Naive thymus-derived CD8-positive, alpha-beta T cell (primary cell): ENCODE results near the gene FLT3. TPM values are rescaled to one million over a fixed set of nuclear protein-coding genes. Genes with fewer than 3 reads are reported as not detected.
"Not testable (repeated sequence)": the region's sequence is repeated elsewhere in the genome, so short reads cannot be mapped to it uniquely, and the experiment has no call there.

Source experiments
- ATAC-seq, 2 donors: fragments of 150-1000 bp; cut with Tn5 transposase in 1 of 2; sonication (Bioruptor Pico), chemical (Tn5 transposase) in 1 of 2; 1 replicate in 1 of 2; 2 replicates in 1 of 2; pipeline ENCODE4 v1.10.0; 2021; ENCODE audit warnings: mild to moderate bottlenecking in 2 of 2, moderate library complexity in 2 of 2
- POLR2A ChIA-PET: fragments of 350-600 bp; sonication (Branson Sonifier 250); formaldehyde crosslinking; loops from one replicate; lab custom pipeline; 2021; ENCODE audit warnings: antibody characterized with exemption; lab: Charles Lee
- DNase-seq, 10 donors: peaks; one replicate each; pipeline versions ENCODE4 v3.0.0 to v3.0.0-alpha.2; 2020 to 2022
- H3K27ac Mint-ChIP-seq, 10 donors: one replicate each; pipeline ENCODE4 v1.8.0; 2020 to 2022; ENCODE audit warnings: mild to moderate bottlenecking in 10 of 10, mixed read lengths in 10 of 10, moderate library complexity in 4 of 10, inconsistent platforms in 1 of 10
- H3K27me3 Mint-ChIP-seq, 5 donors: one replicate each; pipeline ENCODE4 v1.8.0; 2021 to 2022; ENCODE audit warnings: mixed read lengths in 5 of 5
- H3K36me3 Mint-ChIP-seq, 3 donors: one replicate each; pipeline ENCODE4 v1.8.0; 2020 to 2022; ENCODE audit warnings: mixed read lengths in 3 of 3, mild to moderate bottlenecking in 2 of 3, inconsistent platforms in 1 of 3
- H3K4me1 Mint-ChIP-seq, 4 donors: one replicate each; pipeline ENCODE4 v1.8.0; 2021 to 2022; ENCODE audit warnings: mixed read lengths in 4 of 4
- H3K4me3 Mint-ChIP-seq, 10 donors: one replicate each; pipeline ENCODE4 v1.8.0; 2020 to 2022; ENCODE audit warnings: mild to moderate bottlenecking in 10 of 10, mixed read lengths in 10 of 10, moderate library complexity in 6 of 10, inconsistent platforms in 1 of 10
- H3K9me3 Mint-ChIP-seq, 9 donors: one replicate each; pipeline ENCODE4 v1.8.0; 2020 to 2022; ENCODE audit warnings: mixed read lengths in 9 of 9, mild to moderate bottlenecking in 3 of 9, inconsistent platforms in 1 of 9, moderate library complexity in 1 of 9
- polyA plus RNA-seq, 3 donors: library from polyadenylated mRNA; unstranded; fragments of 300-500 nt; fragmentation: Illumina TruSeq; gene quantifications; one replicate each; pipeline ENCODE4 v1.2.3, GENCODE V29; 2021
- total RNA-seq, 8 experiments: library from RNA in 2 of 8; stranded (reverse) in 2 of 8; gene quantifications; one replicate each; pipeline ENCODE4 v1.2.3 and lab custom pipeline; 2021 to 2026

The FLT3 gene
- total and polyA plus RNA-seq, 5 experiments from 2014 or later, result 0.08 to 0.13 TPM; not detected in 3

DNA sequence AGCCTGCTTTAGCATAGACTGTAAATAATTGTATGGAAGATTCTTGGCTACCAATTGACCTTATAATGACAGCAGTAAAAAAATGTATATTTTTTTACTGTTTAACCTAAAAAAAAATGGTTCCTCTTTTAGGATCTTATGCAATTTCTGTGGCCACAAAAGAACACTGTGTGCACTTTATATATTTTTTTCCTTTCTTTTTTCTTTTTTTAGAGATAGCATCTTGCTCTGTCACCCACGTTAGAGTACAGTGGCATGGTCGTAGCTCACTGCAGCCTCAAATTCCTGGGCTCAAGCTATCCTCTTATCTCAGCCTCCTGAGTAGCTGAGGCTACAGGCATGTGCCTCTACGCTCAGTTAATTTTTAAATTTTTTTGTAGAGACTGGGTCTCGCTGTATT, 6.1 kb downstream of the FLT3 start:
- DNase-seq (no peak), ATAC-seq (no peak)
- POLR2A ChIA-PET, result no interaction called here
- peaks cover 0 to 10% (median under 1%) of the 10 kb centered on the region in 4 donors for H3K4me1 Mint-ChIP-seq
- H3K4me3 Mint-ChIP-seq, result no peak overlapping the region
- peaks cover 25 to 54% (median 37%) of the 10 kb centered on the region in 5 donors for H3K27me3 Mint-ChIP-seq
- no peaks in the 10 kb centered on the region for H3K9me3 Mint-ChIP-seq
- no peak overlapping the region for H3K27ac Mint-ChIP-seq
- H3K36me3 Mint-ChIP-seq, result peaks cover 0 to 4% (median 0%) of the 10 kb centered on the region in 3 donors

DNA sequence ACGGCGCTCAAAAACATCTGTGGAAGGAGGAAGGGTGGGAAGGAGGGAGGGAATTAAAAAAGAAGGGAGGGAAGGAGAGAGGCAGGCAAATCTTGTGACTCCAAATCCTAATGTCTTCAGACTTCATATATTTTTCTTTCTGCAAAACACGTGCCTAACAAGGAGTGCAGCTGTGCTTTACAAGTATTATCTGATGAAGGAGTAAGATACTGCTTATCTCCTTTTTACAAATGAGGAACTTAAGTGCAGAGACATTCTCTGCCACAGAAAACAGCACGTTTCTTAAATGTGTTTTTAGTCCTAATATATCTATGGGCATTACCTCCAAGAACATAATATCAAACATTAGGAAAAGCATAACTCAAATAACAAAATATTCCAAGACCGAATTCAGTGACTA, 6.5 kb downstream of the FLT3 start:
- Mint-ChIP-seq H3K4me1 (peaks cover 0 to 9% (median 0%) of the 10 kb centered on the region in 4 donors), H3K27ac (no peak overlapping the region), H3K36me3 (peaks cover 0 to 4% (median 0%) of the 10 kb centered on the region in 3 donors), H3K27me3 (peaks cover 23 to 50% (median 35%) of the 10 kb centered on the region in 5 donors), H3K9me3 (no peaks in the 10 kb centered on the region), H3K4me3 (no peak overlapping the region)
- POLR2A ChIA-PET, result no interaction called here
- DNase-seq (no peak), ATAC-seq (no peak)

DNA sequence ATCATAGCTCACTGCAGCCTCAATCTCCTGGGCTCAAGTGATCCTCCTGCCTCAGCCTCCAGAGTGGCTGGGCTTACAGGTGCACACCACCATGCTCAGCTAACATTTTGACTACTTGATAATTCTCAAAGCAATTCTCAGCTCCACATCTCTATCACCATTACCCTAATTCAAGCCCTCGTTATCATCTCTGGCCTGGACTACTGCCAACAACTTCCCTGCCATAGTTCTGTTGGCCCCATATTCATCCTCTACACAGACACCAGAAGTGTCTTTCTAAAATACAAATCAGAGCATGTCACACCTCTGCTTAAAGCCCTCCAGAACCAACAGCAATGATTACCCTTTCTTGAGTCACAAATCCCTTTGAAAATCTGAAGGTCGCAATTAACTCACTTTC, 7.9 kb downstream of the FLT3 start:
- peaks cover 0 to 2% (median 0%) of the 10 kb centered on the region in 9 donors for H3K9me3 Mint-ChIP-seq
- POLR2A ChIA-PET, result no interaction called here
- H3K4me3 Mint-ChIP-seq, result no peak overlapping the region
- H3K27me3 Mint-ChIP-seq, result peaks cover 14 to 38% (median 27%) of the 10 kb centered on the region in 5 donors
- ATAC-seq (no peak), DNase-seq (no peak)
- H3K4me1 Mint-ChIP-seq, result peaks cover 0 to 9% (median 0%) of the 10 kb centered on the region in 4 donors
- H3K36me3 Mint-ChIP-seq, result peaks cover 0 to 4% (median 0%) of the 10 kb centered on the region in 3 donors
- no peak overlapping the region for H3K27ac Mint-ChIP-seq

DNA sequence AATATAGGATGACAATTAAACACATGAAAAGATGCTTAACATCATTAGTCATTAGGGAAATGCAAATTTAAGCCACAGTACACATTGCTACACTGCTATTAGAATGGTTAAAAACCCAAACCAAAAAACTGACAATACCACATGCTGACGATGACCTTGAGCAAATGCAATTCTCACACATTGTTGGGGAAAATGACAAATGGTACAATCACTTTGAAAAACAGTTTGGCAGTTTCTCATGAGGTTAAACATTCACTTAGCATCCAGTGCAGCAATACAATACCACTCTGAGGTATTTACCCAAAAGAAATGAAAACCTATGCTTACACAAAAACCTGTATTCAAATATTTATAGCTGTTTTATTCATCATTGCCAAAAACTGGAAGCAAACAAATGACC, 11.3 kb downstream of the FLT3 start:
- H3K27ac Mint-ChIP-seq, result no peak overlapping the region
- POLR2A ChIA-PET, result no interaction called here
- H3K36me3 Mint-ChIP-seq, result peaks cover 0 to 4% (median 0%) of the 10 kb centered on the region in 3 donors
- H3K4me3 Mint-ChIP-seq, result no peak overlapping the region
- ATAC-seq, result no peak
- H3K27me3 Mint-ChIP-seq, result peaks cover 7 to 21% (median 11%) of the 10 kb centered on the region in 5 donors
- peaks cover 0 to 4% (median 0%) of the 10 kb centered on the region in 9 donors for H3K9me3 Mint-ChIP-seq
- peaks cover 0 to 6% (median 0%) of the 10 kb centered on the region in 4 donors for H3K4me1 Mint-ChIP-seq
- DNase-seq, result no peak

DNA sequence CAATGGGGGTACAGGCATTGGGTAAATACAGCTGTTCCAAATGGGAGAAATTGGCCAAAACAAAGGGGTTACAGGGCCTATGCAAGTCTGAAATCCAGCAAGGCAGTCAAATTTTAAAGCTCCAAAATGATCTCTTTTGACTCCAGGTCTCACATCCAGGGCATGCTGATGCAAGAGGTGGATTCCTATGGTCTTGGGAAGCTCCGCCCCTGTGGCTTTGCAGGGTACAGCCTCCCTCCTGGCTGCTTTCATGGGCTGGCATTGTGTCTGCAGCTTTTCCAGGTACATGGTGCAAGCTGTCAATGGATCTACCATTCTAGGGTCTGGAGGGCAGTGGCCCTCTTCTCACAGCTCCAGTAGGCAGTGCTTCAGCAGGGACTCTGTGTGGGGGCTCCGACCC, 22.6 kb downstream of the FLT3 start:
- H3K27me3 Mint-ChIP-seq, H3K4me1 Mint-ChIP-seq, H3K9me3 Mint-ChIP-seq, DNase-seq, H3K36me3 Mint-ChIP-seq, H3K27ac Mint-ChIP-seq, H3K4me3 Mint-ChIP-seq, POLR2A ChIA-PET, ATAC-seq: not testable (repeated sequence)

DNA sequence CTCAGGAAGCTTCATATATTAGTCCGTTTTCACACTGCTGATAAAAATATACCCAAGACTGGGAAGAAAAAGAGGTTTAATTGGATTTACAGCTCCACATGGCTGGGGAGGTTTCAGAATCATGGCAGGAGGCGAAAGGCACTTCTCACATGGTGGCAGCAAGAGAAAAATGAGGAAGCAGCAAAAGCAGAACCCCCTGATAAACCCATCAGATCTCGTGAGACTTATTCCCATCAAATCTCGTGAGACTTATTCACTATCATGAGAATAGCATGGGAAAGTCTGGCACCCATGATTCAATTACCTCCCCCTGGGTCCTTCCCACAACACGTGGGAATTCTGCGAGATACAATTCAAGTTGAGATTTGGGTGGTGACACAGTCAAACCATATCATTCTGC, 23.1 kb downstream of the FLT3 start:
- H3K9me3 Mint-ChIP-seq, result no peaks in the 10 kb centered on the region
- no peaks in the 10 kb centered on the region for H3K36me3 Mint-ChIP-seq
- no peak for ATAC-seq
- H3K27ac Mint-ChIP-seq, result peak overlapping the region in 1 of 10 donors; percentile 53
- H3K4me3 Mint-ChIP-seq, result no peak overlapping the region
- POLR2A ChIA-PET, result no interaction called here
- DNase-seq, result no peak
- no peaks in the 10 kb centered on the region for H3K4me1 Mint-ChIP-seq
- H3K27me3 Mint-ChIP-seq, result peaks cover 0 to 3% (median 0%) of the 10 kb centered on the region in 5 donors

DNA sequence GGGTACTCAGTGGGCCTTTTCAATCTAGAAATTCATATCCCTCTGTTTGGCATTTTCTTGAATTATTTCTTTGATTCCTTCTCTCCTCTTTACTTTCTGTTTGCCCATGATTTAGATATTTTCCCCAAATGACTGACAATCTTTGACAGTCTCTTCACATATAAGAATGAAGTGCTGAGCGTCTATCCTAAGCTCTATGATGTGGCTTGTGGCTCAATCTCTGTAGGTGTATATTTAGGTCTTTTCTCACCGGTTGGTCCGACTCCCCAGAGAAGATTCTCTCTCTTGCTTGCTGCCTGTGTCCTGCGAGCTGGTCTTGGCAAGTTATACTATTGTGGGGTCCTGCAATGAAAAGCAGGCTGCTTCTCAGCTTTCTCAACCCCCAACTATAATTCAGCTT, 29.0 kb downstream of the FLT3 start:
- Mint-ChIP-seq H3K36me3 (no peaks in the 10 kb centered on the region), H3K4me3 (peak overlapping the region in 3 of 10 donors; percentile 0 to 1 (median 1)), H3K27me3 (no peaks in the 10 kb centered on the region), H3K9me3 (no peaks in the 10 kb centered on the region), H3K27ac (no peak overlapping the region), H3K4me1 (peaks cover 3 to 12% (median 7%) of the 10 kb centered on the region in 4 donors)
- ATAC-seq (peak in 1 of 2 donors; percentile 48), DNase-seq (peak in 2 of 10 donors; percentile 4 to 7)
- POLR2A ChIA-PET, result no interaction called here

DNA sequence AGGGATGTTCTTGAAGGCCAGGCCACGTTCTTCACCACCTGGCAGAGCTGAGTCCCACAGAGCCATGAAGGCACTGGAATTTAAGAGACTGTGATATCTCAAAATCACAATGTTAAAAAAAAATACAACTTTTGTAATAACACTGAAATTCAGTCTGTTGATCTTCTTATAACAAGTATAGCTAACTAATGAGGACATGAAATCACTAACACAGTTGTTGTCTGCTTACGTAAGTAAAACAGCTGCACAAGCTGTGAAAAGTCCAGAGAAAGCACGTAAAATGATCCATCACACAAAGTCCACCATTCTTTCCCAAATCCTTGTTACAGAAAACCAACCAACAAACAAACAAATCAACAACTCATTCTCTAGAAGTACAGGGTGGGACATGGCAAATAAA, 32.9 kb downstream of the FLT3 start:
- Mint-ChIP-seq H3K27me3 (peaks cover 0 to 3% (median 0%) of the 10 kb centered on the region in 5 donors), H3K4me3 (no peak overlapping the region), H3K9me3 (no peaks in the 10 kb centered on the region), H3K36me3 (no peaks in the 10 kb centered on the region), H3K27ac (no peak overlapping the region), H3K4me1 (peaks cover 3 to 12% (median 7%) of the 10 kb centered on the region in 4 donors)
- ATAC-seq (no peak), DNase-seq (no peak)
- POLR2A ChIA-PET, result interaction anchor here (1.4 kb wide), 1 partner anchor 17 kb away, joined by 3 read pairs; no protein-coding TSS in a partner anchor

DNA sequence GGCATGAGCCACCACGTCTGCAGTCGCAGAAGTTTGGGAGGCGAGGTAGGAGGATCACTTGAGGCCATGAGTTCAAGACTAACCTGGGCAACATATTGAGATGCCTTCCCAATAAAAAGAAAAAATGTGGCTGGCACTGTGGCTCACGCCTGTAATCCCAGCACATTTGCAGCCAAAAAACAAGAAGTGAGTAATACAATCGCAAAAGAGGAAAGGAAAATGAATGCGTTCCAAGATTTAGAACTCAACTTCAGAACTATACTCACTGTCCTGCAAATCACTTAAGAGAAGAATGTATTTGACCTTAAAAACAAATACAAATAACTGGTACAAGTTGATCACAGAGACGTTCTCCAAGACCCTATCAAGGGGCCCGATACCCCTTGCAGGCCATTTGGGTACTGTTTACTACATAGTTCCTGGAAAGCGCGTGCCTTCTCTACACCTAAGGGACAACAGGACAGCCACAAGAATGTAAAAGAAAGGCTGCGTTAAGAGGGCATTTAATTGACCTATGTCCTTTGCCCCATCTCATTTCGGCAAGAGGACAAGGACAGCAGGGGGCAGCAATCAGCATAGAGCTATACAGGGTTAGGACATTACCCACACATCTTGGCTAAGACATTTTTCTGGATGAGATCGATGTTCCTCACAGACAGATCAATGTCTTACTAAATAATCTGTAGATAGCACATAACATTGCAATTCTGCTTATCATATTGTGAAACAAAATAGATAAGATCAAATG, 41.3 kb downstream of the FLT3 start:
- Mint-ChIP-seq H3K36me3 (no peaks in the 10 kb centered on the region), H3K27me3 (peaks cover 3 to 21% (median 5%) of the 10 kb centered on the region in 5 donors), H3K27ac (no peak overlapping the region), H3K9me3 (no peaks in the 10 kb centered on the region), H3K4me3 (no peak overlapping the region), H3K4me1 (peaks cover 0 to 20% (median under 1%) of the 10 kb centered on the region in 4 donors)
- POLR2A ChIA-PET, result no interaction called here
- DNase-seq (peak in 8 of 10 donors; percentile 5 to 67 (median 20)), ATAC-seq (no peak)

DNA sequence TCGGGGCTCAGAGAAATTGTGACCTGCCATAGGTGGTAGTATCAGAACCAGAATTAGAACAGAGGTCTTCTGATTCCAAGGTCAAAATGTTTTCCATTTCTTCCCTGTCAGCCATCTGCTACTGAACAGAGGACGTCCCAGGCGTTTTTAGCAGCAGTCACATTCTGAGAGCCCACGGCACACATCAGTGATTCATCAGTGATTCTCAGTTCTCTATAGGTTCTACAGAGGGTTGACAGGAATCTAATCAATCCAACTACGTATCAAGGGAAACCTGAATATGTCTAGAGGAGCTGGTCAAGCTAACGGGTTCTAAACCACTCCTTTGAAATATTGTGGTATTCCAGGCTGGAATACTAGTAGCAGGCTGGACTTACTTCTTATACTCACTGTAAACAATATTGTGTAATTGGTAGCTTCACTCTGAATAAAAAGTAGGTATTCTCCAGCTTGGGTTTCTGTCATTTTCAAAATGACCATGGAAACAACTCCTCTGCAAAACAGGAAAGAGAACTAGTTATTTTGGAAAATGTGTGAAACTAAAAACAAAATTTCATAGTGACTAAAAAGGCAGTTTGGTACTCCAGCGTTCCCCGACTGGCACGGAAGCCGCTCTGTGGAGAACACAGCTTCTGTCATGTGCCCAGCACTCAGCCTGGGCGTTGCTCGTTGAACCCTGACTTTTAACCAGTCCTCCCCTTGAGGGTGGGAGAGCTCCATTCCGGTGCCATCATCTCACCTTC, 43.2 kb downstream of the FLT3 start:
- DNase-seq (no peak), ATAC-seq (no peak)
- H3K4me3 Mint-ChIP-seq, result no peak overlapping the region
- H3K27ac Mint-ChIP-seq, result no peak overlapping the region
- peaks cover 3 to 21% (median 5%) of the 10 kb centered on the region in 5 donors for H3K27me3 Mint-ChIP-seq
- H3K36me3 Mint-ChIP-seq, result no peaks in the 10 kb centered on the region
- POLR2A ChIA-PET, result interaction anchor here (0.6 kb wide), 1 partner anchor 363 kb away, joined by 4 read pairs; no protein-coding TSS in a partner anchor
- H3K9me3 Mint-ChIP-seq, result no peaks in the 10 kb centered on the region
- peaks cover 0 to 20% (median under 1%) of the 10 kb centered on the region in 4 donors for H3K4me1 Mint-ChIP-seq

DNA sequence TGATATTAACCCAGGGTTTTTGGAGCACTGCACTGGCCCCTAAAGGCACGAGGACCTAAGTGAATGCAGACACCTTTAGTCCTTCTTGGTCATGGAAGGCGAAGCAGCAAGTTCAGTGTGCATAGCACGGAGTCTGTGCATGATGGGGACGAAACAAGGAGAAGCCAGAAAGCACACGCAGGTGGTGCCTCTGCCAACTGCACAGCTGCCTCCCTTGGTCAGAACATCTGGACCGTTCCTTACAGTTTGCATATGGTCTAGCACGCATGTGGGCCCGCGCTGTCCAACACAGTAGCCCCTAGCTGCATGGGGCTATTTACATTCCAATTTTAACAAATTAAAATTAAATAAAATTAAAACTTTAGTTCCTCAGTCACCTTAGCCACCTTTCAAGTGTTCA, 44.0 kb downstream of the FLT3 start:
- DNase-seq (no peak), ATAC-seq (no peak)
- no peaks in the 10 kb centered on the region for H3K36me3 Mint-ChIP-seq
- H3K4me1 Mint-ChIP-seq, result peaks cover 0 to 20% (median under 1%) of the 10 kb centered on the region in 4 donors
- no peaks in the 10 kb centered on the region for H3K9me3 Mint-ChIP-seq
- POLR2A ChIA-PET, result no interaction called here
- H3K27me3 Mint-ChIP-seq, result peaks cover 3 to 21% (median 5%) of the 10 kb centered on the region in 5 donors
- H3K27ac Mint-ChIP-seq, result no peak overlapping the region
- H3K4me3 Mint-ChIP-seq, result no peak overlapping the region

DNA sequence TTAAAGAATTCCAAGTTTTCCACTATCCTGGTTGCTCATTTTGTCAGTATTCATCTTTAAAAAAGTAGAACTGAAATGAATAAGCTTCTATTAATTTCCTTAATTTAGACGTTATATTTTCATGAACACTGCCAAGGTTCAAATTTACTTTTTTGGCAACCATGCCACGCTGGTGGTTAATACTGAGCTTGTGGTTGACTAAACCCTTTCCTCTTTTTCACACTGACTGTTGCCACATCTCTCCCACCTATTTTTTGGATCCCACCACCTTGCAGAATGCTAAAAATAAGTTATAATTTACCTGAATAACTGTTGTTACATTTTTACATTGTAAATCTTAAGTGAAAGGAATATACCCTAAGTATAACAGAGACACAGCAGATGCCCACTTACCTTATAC, 45.0 kb downstream of the FLT3 start:
- Mint-ChIP-seq H3K4me3 (no peak overlapping the region), H3K9me3 (no peaks in the 10 kb centered on the region), H3K36me3 (no peaks in the 10 kb centered on the region), H3K27me3 (peaks cover 3 to 21% (median 5%) of the 10 kb centered on the region in 5 donors), H3K4me1 (peaks cover 0 to 20% (median under 1%) of the 10 kb centered on the region in 4 donors), H3K27ac (no peak overlapping the region)
- POLR2A ChIA-PET, result no interaction called here
- no peak for DNase-seq
- no peak for ATAC-seq

DNA sequence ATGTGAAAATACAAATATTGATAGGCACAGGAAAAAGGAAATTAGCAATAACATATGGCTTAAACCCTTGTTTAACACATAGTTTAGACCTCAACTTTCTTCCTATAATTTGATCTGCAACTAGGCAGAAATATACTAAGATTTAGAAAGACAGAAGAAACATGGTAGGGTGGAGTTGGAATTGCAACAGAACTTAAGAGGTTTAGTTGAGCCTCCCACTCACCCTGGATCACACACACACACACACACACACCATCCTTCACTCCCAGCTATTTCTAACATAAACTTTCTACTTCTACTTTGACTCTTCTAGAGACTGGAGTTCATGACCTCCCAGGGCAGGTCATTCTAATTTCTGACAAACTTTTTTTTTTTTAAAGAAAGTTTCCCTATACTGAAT, 47.4 kb downstream of the FLT3 start:
- ATAC-seq, result no peak
- Mint-ChIP-seq H3K4me1 (peaks cover 1 to 34% (median 4%) of the 10 kb centered on the region in 4 donors), H3K4me3 (no peak overlapping the region), H3K27ac (no peak overlapping the region), H3K27me3 (peaks cover 3 to 21% (median 5%) of the 10 kb centered on the region in 5 donors), H3K36me3 (no peaks in the 10 kb centered on the region), H3K9me3 (no peaks in the 10 kb centered on the region)
- POLR2A ChIA-PET, result no interaction called here
- DNase-seq, result no peak
